ENCODE data around the gene HOXB2.
A peak's percentile ranks its signal among the peaks of the same experiment; 100 is the strongest.

The HOXB2 gene

DNA sequence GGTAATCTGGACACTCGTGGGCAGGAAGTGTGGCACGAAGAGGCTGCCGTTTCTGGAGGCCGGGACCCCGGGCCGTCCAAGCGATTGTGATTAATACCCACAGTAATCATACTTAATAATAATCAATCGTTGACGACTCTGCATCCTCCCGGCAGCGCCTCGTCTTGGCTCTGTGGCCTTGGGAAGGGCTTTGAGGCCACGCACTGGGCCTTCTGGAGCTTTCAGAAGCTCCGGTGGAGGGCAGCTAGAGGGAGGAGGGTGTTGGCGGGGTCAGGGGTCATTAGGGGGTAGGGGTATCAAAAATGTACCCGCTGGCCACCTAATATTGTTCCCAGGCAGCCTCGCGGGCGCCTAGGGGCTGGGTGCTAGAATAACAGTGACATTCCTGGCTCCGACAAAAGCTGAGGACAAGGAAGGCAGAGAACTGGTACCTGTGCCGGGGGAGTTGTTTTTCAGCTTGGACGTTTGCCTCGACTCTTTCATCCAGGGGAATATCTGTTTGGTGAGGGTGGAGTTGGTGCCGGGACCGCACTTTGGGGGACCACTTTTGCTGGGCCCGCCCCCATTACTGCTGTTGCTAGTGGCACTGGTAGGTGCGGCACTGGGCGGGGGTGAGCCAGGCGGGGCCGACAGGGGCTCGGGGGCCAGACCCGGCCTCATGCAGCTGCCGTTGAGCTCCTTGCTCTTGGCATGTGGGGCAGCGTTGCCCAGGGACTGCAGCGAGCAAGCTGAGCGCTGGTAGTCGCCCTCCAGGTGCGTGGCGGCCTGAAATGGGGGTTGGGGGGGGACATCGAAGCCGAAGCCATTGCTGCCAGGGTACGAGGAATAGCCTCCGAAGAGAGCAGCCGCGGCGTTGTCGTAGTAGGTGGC lies 6.9 kb upstream of the HOXB2 start:
- DNase-seq = no peak

DNA sequence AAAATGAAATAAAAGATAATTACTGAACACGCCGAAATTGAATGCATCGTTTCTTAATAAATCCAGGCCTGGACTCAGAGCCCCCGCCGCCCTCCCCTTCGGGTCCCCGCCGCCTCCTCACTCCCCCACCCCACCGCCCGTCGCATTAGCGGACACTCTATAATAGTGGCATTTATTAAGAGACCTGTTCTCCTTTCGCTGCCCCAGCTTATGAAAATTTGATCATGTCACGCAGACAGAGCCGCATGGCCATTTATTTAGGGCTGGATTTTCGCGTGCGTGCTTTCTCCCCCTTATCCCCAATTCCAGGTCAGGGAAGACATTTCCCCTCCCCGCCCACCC lies 6.3 kb upstream of the HOXB2 start:
- no peak for DNase-seq

DNA sequence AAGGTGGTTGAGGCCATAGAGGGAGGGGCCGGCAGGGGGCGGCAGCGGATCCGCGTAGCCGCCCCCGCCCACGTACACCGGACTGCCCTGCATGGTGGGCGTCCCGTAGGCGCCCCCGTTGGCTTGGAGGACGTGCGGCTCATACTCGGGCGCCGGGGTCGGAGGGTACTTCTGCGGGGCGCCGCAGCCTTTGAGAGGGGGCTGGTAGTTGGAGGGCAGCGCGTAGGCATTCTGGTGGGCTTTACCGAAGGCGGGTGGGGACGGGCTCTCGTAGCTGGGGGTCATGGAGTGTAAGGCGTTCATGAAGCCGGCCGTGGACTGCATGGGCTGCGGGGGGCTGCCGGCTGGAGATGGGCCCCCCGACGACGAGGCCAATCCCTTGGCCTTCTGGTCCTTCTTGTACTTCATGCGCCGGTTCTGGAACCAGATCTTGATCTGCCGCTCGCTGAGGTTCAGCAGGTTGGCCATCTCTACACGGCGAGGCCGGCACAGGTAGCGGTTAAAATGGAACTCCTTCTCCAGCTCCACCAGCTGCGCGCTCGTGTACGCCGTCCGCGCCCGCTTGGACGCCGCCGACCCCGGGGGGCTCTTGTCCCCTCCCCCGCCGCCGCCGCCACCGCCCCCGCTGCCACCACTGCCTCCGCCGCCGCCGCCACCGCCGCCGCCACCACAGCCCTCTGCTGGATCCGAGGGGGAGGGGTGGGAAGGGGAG lies 5.7 kb upstream of the HOXB2 start:
- DNase-seq = no peak

DNA sequence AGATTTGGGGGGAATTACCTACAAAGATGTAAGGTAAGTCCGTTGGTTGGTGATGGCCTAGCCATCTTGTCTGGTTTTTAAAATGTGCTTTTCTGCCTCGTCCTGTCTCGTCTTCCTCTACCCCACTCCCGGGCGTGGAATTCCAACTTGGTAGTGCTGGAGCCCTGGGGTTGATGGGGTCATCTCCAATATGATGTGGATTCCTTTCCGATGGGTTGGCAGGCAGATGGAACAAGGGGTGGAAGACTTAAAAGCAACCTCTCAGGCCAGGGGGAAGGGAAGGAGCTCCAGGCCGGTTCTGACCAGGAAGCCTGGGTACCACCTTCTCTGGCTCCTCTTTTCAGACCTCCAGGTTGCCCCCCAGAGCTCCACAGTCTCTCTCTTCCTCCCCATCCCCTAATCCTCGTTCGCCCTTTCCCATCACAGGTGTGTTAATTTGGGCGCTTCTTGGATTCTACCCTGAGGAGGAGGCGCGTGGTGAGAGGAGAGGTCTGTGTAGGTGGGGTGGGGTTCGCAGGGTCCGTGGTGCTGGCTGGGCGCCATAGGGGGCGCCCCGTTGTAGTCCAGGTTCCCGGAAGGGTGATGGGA lies 5.1 kb upstream of the HOXB2 start:
- DNase-seq = no peak

DNA sequence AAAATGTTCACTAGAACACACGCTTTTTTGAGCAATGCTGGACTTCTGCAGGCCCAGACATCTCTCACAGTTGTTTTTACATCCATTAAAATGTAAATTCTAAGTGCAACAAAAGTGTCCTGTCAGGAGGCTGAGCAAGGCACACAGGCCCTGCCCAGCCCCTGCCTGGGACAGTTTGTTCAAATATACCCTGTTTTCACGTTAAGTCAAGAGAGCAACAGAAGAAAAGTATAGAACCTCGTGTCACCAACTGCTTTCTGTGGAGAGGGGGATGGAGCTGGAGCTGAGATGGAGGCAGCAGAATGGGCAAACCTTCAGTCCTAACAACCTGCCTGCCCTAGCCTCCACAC lies 4.3 kb upstream of the HOXB2 start:
- no peak for DNase-seq

DNA sequence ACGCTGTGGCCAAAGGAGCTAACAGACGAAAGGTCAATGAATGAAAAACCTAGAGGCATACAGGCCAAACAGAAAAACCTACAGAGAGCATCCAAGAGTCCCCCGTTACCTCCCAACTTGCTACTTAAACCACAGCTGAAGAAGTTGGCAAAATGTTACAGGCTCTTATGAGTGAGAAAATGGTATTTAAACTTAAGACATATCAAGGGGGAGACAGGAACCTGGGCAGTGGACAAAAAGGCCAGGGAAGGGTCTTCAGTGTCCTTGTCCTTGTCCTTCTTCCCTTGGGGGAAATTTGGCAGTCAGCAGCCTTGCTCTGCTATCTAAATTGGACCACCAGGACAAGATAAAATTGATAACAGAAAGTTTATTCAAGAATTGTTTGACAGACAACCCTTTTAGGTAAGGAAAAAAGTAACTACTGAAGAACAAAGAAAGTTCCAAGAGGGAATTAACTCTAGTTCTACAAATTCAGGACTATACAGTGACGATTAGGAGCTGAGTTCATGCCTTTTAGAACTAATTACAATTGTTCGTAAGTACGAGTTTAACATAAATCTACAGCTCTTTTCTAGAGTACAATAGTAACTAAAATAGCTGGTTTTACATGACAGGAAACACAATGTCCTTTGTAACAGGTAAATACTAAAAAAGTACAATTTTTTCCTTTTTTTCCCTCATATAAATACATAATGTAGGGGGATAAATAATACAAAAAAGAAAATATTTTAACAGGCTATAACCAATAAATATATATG lies 3.8 kb upstream of the HOXB2 start:
- peak; percentile 58 for DNase-seq

DNA sequence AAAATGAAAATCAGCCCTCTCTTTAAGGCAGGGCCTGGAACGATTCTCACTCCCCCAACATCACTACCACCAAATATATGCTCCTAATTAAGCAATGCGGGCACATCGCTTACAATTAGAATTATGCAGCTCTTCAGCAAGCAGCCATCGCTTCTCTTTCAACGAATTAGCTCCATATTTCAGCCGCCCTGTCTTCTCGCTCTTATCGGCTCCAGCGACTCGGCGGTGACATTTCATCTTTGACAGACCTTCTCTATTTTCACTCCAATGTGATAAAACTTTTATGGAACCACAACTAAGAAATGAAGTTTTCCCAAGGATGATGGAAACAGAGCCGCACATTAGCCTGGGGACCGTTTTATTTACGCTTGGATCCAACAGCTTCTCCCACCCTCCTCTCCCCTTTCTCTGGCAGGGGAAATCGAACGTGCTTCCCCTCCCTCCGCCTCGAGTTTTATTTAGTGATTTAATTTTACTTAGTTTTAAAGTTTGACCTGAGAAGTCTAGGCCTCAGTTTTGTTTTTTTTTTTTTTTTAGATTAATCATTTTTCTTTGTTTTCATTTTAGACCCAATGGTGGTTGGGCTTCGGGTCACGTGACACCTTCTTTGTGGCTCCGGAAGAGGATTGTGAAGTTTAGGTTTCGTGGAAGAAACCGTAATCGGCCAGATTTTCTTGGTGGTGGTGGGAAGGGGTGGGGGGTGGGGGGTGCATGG lies 3.1 kb upstream of the HOXB2 start:
- peak; percentile 59 for DNase-seq

DNA sequence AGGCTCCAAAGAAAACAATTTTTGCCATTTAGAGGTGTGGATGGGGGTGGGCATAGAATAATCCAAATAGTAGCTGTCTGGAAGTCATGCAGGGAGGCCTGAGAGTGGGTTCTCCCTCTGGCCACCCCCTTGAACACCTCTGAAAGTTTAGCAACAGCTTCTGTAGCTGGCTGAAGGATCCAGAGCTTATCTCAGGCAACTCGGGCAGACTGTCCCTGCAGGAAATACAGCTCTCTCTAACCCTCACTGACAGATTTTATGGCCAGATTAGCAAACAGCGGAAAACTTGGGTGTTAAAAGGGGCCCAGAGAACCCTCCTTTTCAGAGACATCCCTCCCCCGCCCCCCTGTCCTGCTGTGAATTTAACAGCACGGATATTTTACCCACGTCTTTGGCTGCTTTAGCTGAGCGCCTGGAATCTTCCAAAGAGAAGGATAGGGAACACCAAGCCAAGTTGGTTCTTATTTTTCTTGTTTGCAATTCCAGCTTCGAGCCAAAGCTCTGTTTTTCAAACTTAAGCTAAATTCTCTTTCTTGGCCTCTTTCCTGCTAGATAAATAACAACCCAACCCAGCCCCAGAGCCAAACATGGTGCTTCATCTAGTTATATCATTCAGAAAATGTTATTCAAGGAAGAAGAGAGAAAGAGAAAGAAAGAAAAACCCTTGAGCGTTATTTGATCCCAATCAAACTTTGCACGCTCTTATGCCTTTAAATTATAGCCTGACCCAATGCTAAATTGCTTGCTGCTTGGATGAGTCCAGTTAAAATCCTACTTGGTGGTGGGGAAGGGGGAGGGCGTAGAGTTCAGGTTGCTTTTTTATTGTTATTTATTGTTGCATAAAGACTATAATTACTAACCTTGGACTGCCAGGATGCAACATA lies 2.3 kb upstream of the HOXB2 start:
- DNase-seq = peak; percentile 85

DNA sequence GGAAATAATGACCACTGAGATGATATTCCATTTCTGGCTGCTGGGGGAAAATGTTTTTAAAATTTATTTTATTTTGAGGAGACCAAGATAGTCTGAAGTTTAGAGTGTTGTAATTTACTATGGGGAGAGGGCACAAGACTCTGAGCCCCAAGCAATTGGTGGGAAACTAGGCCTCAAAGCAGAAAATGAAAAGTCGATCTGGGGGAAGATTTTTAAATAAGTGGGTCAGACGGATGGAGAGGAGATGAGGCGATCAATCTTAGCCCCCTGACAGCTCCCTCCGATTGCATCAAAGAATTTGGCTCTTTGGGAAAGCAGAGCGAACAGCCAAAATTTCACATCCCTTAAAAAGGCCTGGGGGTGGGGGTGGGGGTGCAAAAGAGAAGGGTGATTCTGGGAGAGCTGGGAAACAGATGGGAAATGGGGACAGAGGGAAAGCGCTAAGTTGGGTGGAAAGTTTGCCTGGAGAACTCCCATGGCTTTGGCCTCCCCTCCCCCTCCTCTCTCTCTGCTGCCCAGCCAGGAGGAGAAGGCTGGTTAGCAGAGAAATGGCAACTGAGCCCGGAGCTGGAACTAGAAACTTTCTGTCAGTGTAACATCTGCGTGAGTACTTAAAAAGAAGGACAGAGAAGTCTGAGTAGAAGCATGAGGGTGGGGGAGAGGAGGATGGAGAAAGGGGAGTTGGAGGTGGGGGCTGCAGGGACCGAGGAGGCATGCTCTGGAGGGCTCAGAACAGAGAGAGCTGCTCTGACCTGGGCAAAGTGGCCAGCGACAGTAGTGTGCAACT lies 1.4 kb upstream of the HOXB2 start:
- DNase-seq = no peak

DNA sequence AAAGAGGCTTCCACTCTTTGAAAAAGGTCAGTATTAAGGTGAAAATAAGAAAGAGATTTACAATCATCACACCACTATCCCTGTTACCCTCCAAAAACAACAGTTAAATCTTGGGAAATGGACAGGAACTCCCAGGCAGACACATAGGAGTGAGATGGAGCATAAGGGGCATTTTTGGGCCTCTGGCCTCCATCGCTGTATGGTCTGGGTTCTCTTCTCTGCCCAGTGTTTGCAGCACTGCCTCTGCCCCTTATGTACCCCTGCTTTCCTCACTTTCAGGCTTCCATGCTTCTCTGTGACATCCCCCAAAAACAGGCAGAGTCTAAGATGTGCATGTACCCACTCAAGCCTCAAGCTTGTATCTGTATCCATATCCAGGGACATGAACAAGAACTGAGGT lies 630 bp upstream of the HOXB2 start:
- no peak for DNase-seq

DNA sequence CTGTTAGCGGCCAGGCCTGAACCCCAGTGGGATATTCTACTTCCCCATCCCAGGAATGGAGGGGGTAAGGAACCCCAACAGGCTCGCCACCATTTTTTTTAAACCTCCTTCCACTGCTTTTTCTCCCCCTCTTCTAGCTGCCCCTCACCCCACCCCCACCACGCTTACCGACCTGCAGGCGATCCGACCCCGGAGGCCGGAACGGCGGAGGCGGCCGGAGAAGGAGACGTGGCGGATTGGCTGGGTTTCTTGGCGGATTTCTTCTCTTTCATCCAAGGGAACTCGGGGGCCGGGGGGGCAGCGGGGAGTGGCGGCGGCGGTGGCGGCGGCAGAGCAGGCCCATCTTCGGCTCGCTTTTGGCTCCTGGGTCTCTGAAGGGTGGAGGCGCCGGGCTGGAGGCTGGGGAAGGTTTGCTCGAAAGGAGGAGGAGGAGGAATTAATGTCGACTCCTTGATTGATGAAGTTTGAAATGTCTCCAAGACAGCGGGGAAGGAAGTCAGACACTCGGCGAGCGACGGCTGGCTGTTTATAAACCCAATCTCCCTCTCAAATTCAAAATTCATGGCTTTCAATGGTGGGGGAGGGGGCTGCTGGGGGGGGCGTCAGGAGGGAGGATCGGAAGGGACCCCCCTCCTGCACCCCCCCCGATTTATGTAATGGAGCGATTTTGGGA lies 424 bp downstream of the HOXB2 start:
- no peak for DNase-seq

DNA sequence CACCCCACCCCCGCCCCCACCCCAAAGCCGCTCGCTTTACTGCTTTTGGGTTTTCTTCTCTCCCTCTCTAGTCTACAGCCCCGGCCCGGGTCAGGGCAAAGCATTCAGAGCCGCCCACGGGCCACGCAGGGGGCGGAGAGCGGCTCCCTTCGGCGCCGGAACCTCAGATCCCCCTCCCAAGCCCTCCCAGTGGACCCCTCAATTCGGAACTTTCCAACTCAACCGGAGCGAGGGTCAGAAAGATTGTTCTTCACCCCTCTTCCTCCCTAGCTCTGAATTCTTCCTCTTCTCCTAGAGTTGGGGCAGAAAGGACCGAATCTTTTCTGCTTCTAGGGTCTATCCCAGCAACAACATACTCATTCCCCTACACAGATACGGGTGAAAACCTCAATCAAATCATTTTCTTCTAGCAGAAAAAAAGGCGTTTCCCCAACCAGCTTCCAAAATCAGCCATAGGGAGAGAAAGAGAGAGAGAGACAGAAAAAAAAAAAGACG lies 1.0 kb downstream of the HOXB2 start:
- no peak for DNase-seq

DNA sequence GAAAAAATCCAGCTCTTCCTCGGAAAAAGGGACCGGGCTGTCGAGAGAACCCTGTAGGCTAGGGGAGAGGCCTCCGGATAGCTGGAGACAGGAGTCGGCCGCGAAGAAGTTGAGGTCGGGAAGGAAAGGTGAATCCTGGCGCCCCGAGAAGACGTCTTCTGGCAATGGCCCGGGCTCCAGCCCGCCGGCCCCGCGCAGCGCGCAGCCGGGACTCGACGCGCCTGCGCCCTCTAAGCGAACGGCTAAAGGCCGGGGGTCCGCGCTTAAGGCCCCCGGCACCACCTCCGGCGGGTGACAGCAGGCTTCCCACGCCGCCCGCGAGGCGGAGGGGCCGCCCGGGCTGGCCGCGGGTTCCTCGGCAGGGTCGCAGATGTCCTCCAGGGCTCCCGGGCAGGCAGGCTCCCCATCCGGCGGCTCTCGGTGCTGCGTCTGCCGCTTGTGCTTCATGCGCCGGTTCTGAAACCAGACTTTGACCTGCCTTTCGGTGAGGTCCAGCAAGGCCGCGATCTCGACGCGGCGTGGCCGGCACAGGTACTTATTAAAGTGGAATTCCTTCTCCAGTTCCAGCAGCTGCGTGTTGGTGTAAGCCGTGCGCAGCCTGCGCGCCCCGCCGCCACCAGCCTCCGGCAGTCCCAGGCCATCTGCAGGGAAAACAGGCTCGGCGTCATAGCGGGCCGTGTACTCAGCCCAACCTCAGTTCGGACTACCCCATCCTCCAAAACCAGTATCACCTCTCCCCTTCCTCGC lies 1.6 kb downstream of the HOXB2 start:
- DNase-seq = no peak

DNA sequence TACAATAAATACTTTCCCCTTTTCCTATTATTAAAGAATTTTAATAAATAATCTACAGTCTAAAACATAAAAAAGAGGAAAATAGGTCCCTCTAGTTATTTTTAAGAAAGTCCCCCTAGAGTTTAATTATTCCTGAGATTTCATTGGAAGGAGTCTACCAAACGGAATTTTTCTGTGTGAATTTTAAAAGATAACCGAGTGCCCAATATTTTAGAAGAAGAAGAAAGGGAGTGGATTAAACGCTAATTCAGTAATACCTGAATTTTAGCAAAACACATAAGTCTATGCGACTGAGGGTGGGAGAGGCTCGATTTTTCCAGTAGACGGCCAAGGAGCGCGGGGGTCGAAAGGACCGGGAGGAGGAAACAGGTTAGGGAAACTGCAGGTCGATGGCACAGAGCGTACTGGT lies 2.2 kb downstream of the HOXB2 start:
- DNase-seq = peak; percentile 13

DNA sequence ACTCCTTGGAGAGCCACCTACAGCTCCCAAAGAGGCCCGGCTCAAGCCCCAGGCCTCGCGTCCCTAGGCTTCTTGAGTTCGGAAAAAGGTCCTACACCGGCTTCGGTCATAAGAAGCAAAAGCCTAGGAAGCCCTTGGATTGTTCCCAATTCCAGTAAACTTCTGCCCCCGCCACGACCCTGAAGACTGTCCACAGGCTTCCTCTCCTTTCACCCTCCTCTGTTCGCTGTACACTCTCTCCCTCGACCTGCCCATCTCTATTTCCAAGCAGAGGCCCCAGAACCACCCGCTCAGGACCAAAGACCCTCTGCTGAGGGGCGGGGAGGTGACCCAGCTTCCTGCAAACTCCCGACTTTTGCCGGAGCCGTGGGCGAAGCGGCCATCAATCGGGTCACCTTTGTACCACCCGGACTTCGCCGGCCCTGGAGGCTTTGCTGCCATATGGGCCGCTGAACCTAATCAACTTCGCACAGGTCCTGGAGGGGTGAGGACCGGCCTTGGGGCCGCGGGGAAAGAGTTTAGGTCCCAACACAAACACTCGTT lies 2.7 kb downstream of the HOXB2 start:
- DNase-seq = no peak

DNA sequence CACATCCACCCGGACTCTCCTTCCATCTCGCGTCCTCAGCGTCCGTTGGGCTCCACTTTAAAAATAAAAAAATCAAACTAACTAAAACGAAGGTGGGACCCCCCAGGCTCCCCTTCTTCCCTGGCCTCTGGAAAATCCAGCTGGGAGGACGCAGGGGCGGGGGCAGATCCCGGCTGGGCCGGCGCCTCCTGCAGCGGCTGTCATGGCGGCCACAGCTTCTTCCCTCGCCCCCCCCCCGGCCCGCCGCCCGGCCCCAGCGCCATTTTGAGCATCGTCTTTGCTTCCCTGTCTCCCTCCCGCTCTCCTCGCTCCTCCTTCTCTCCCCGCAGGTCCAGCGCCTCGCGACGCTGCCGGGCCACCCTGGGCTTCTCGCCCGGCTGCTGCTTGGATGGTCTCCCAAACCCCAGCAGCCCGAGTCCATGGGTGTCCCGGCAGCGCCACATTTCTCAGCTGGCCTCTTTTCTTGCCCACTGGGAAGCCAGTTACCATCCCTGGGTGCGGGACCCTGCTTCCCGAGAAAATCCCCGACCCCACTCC lies 3.3 kb downstream of the HOXB2 start:
- peak; percentile 33 for DNase-seq

DNA sequence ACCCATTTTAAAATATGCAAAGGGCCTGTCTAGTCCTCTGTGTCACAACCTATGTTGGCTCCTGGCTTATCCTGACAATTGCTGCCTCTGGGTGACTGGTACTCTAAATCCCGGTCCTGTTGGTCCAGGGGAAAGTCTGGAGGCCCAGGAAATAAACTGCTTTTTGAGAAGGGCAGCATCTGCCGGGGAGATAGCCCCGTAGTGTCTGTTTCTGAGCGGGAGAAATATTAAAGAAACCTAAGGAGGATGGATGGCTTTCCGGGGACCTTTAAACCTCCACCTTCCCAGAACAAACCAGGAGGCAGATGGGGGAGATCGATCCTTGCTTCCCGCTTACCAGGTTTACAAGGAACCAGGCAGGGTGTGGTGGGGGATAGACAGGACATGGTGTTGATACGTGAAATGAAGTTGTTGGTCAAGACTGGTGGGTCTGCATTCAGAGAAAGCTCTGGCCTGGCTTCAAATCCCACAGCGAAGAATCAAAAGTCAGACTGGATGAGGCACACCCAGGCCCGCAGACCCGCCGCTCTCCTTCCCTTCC lies 3.8 kb downstream of the HOXB2 start:
- DNase-seq = no peak

DNA sequence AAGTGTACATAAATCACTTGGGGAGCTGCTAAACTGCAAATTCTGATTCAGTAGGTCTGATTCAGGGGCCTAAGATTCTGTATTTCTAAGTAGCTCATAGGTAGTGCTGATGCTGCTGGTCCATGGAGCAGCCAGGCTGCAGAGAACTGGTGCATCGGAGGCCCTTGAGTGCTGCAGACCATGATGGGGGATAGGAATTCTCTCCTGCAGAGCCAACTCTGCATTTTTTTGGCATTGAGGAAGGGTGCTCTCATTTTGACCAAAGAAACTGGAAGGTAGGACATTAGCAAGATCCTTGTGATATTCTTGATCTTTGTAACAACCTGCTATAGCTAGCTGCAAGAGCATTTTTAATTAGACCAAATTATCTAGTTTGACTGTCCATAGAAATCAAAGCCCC lies 4.7 kb downstream of the HOXB2 start:
- DNase-seq = no peak

DNA sequence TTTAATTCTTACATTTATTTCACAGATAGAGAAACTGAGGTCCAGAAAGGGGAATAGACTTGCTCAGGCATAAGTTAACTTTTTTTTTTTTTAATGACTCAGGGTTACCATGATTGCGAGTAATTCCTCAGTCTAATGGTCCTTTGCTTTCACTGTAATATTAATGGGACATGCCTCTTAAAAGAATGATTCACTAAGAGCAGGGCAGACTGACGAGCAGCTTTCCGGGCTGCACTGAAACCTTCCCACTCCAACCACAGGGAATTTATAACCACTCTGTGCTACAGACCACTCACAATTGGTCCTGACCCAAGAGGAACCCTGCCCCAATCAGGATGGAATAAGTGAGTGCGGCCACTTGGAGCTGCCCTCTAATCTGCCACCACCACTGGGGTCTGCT lies 5.7 kb downstream of the HOXB2 start:
- DNase-seq = no peak

Data from DMS79 treated with DMSO at 0.1 percent for 48 hours (cell line).